ENCODE measurements around the gene DPP6.

GRCh38 chr7:154903083-154903731 is 851.0 kb downstream of the DPP6 start:
- no peak for TF ChIP-seq CTCF (conservative IDR thresholded peaks at IDR 0.05 in 1 of 2, IDR thresholded peaks at IDR 0.05 in 1 of 2; ENCODE audit: extremely low read depth in 1 of 2, insufficient read depth in 1 of 2, low read depth in 1 of 2, low read length in 2 of 2)
- no peak for TF ChIP-seq EZH2 (IDR thresholded peaks at IDR 0.05; ENCODE audit: borderline replicate concordance, low read length)
